Liver (tissue), 9 donors: ENCODE results near the gene DMXL2. TPM values are rescaled to one million over a fixed set of nuclear protein-coding genes. Genes with fewer than 3 reads are reported as not detected.

Experiments
- DNase-seq: peaks from one replicate; pipeline ENCODE4 v3.0.0-alpha.2; 2017; ENCODE audit warnings: low spot score
- H3K27ac ChIP-seq, 2 donors: one replicate each; pipeline ENCODE4 v1.7.0; 2013; ENCODE audit warnings: inconsistent platforms in 2 of 2, low read length in 2 of 2, control low read depth in 1 of 2, low read depth in 1 of 2, mild to moderate bottlenecking in 1 of 2
- H3K27me3 ChIP-seq, 4 donors: one replicate each; pipeline versions ENCODE4 v1.6.1 to v1.7.0; 2013; ENCODE audit warnings: low read length in 3 of 4, inconsistent platforms in 1 of 4, mild to moderate bottlenecking in 1 of 4, moderate library complexity in 1 of 4; ENCODE audit not compliant: control insufficient read depth in 4 of 4, insufficient read depth in 4 of 4
- H3K36me3 ChIP-seq, 4 donors: one replicate each; pipeline versions ENCODE4 v1.6.1 to v1.7.0; 2013; ENCODE audit warnings: low read length in 3 of 4, mild to moderate bottlenecking in 3 of 4, low read depth in 1 of 4, moderate library complexity in 1 of 4; ENCODE audit not compliant: control insufficient read depth in 4 of 4, insufficient read depth in 3 of 4
- H3K4me1 ChIP-seq, 4 donors: one replicate each; pipeline versions ENCODE4 v1.6.1 to v1.7.0; 2013; ENCODE audit warnings: low read length in 3 of 4, mild to moderate bottlenecking in 3 of 4, moderate library complexity in 1 of 4; ENCODE audit not compliant: control insufficient read depth in 4 of 4, insufficient read depth in 4 of 4
- H3K4me3 ChIP-seq, 3 donors: one replicate each; pipeline versions ENCODE4 v1.6.1 to v1.7.0; 2013; ENCODE audit warnings: low read length in 3 of 3, control low read depth in 1 of 3, low read depth in 1 of 3, mild to moderate bottlenecking in 1 of 3
- H3K9ac ChIP-seq, 2 donors: one replicate each; pipeline ENCODE4 v1.7.0; 2013; ENCODE audit warnings: low read length in 2 of 2, mild to moderate bottlenecking in 2 of 2, moderate library complexity in 2 of 2, control low read depth in 1 of 2, low read depth in 1 of 2
- H3K9me3 ChIP-seq, 4 donors: one replicate each; pipeline versions ENCODE4 v1.6.1 to v1.7.0; 2013; ENCODE audit warnings: low read length in 3 of 4; ENCODE audit not compliant: control insufficient read depth in 4 of 4
- CTCF ChIP-seq: fragments of 150-350 bp; IDR thresholded peaks from 2 replicates; pipeline ENCODE4 v1.5.1; 2017; ENCODE audit warnings: improper control_type of control experiment, low read depth, low read length; ENCODE audit not compliant: missing input control
- EGR1 ChIP-seq, 2 donors: IDR thresholded peaks; 2 replicates each; pipeline ENCODE4 v1.6.1; 2016 to 2018; ENCODE audit warnings: antibody characterized with exemption in 2 of 2, low read depth in 2 of 2
- RAD21 ChIP-seq, 2 donors: IDR thresholded peaks; 2 replicates each; pipeline ENCODE4 v1.6.1; 2016; ENCODE audit warnings: antibody characterized with exemption in 2 of 2, mild to moderate bottlenecking in 2 of 2
- SP1 ChIP-seq: IDR thresholded peaks from 2 replicates; pipeline ENCODE4 v1.6.1; 2018; ENCODE audit warnings: antibody characterized with exemption, mild to moderate bottlenecking
- YY1 ChIP-seq: IDR thresholded peaks from 2 replicates; pipeline ENCODE4 v1.6.1; 2016; ENCODE audit warnings: antibody characterized with exemption, mild to moderate bottlenecking
- ZBTB33 ChIP-seq: IDR thresholded peaks from 2 replicates; pipeline ENCODE4 v1.6.1; 2016; ENCODE audit warnings: antibody characterized with exemption
- WGBS: extraction: QIAGEN DNeasy Blood & Tissue Kit; methylation state at CpG from one replicate; pipeline ENCODE4 v1.1.7; 2013; 5-methylcytosine and 5-hydroxymethylcytosine counted together
- polyA plus RNA-seq, 2 donors: library from polyadenylated mRNA; stranded (reverse) in 1 of 2; unstranded in 1 of 2; fragments of 200-250 nt in 1 of 2; fragments of >200 nt in 1 of 2; fragmentation: Nextera tagmentation in 1 of 2; extraction: Ambion mirVana in 1 of 2; gene quantifications; one replicate each; pipeline versions ENCODE4 v1.2.1 to v1.2.3, GENCODE V29; 2013 to 2015
- total RNA-seq, 2 donors: library from RNA; depleted of rRNA; stranded (reverse); fragments of >200 nt; gene quantifications; one replicate each; pipeline ENCODE4 v1.2.3, GENCODE V29; 2014
- donor health status: healthy.
- donor health status: healthy.
- donor health status: healthy.
- donor health status: healthy.
- donor health status: healthy.

Gene DMXL2
- total and polyA plus RNA-seq, 4 donors = 3.4 to 58.5 (median 17.6) TPM

- TF ChIP-seq CTCF (no peak), YY1 (no peak), EGR1 (IDR thresholded peaks at IDR 0.05; ENCODE audit: low read depth in 2 of 2) (no peak), ZBTB33 (no peak), RAD21 (IDR thresholded peaks at IDR 0.05) (no peak)
Observed at GRCh38 chr15:51401051-51401780, 221.4 kb downstream of the DMXL2 start (continued).

GRCh38 chr15:51398626-51399025 is 223.9 kb downstream of the DMXL2 start:
- H3K27me3 ChIP-seq = no peaks in the 10 kb centered on the region
- no peaks in the 10 kb centered on the region for H3K9me3 ChIP-seq
- WGBS = 88% methylated on average over 9 of the region's 9 CpGs
- no peak overlapping the region for H3K9ac ChIP-seq
- no peak for DNase-seq
- peaks cover 0 to 5% (median 1%) of the 10 kb centered on the region in 4 donors for H3K4me1 ChIP-seq
- H3K4me3 ChIP-seq = no peak overlapping the region
- H3K27ac ChIP-seq = no peak overlapping the region
- no peaks in the 10 kb centered on the region for H3K36me3 ChIP-seq
- TF ChIP-seq SP1 (no peak), YY1 (no peak)

Other genes starting within 250 kb of the DMXL2 start
- under 1 TPM; under 0.01 to 0.05 TPM for gene SCG3, start 58.7 kb upstream of the DMXL2 start, total RNA-seq
- gene SCG3, start 58.7 kb upstream of the DMXL2 start, polyA plus RNA-seq = under 1 TPM in 1 of 2 donors, not detected in 1; 0.01 TPM
- gene LYSMD2, start 114.9 kb upstream of the DMXL2 start, total RNA-seq = 1 to 10 TPM; 5.2 to 5.8 TPM
- 1 to 10 TPM; 7.1 to 9.4 TPM for gene LYSMD2, start 114.9 kb upstream of the DMXL2 start, polyA plus RNA-seq
- 1 to 10 TPM; 1.6 to 2.1 TPM for gene TMOD2, start 128.8 kb upstream of the DMXL2 start, total RNA-seq
- under 1 TPM; 0.46 to 0.51 TPM for gene TMOD2, start 128.8 kb upstream of the DMXL2 start, polyA plus RNA-seq
- gene TMOD3, start 206.9 kb upstream of the DMXL2 start, total RNA-seq = 10 to 100 TPM; 16.0 to 23.9 TPM
- gene TMOD3, start 206.9 kb upstream of the DMXL2 start, polyA plus RNA-seq = 10 to 100 TPM in 1 of 2 donors, 1 to 10 TPM in 1; 7.2 to 12.1 TPM